ENCODE results near the gene ZNF436.

ZNF436 gene

DNA sequence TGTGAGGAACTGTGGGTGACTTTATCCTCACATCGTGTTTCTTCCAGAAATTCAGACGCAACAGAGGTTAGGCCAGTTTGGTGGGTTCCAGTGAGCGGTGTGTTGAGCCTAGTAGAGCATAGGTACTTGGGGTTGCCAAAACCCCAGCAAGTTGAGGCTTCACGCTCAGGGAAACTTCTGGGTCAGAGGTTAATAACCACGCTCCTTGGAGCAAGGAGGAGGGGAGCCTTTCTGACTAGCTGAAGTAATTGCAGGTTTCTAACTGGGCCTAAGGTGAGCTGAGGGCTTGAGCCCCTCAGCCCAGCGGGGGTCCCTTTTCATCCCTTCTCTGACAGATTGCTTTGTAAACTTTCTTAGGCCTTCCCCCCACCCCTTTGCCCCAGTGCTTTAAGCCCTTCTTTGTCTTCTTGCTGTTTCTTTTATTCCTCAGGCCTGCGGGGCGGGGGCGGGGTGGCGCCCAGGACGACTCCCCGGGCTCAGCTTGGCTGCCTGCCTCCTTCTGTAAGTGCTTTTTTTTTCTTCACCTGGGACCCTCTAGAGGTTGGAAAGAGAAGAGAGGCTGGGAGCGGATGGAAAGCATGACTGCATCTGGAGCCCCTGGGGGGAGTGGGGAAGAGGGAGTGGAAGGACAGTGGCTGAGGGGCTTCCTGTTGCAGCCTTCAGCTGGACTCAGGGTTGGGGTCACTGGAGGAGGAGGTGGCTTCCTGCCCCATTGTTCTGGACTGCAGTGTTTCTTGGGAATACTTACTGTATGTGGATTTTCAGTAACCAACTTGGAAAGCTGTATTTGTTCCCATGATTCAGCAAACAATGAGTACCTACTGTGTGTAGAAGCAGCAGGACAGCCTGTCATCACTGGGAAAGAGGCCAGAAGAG lies 1.3 kb upstream of the ZNF436 start:
- no peak for FAIRE-seq
- DNase-seq (ENCODE audit: insufficient read length, low spot score) = no peak
- TF ChIP-seq, protein P1, sequence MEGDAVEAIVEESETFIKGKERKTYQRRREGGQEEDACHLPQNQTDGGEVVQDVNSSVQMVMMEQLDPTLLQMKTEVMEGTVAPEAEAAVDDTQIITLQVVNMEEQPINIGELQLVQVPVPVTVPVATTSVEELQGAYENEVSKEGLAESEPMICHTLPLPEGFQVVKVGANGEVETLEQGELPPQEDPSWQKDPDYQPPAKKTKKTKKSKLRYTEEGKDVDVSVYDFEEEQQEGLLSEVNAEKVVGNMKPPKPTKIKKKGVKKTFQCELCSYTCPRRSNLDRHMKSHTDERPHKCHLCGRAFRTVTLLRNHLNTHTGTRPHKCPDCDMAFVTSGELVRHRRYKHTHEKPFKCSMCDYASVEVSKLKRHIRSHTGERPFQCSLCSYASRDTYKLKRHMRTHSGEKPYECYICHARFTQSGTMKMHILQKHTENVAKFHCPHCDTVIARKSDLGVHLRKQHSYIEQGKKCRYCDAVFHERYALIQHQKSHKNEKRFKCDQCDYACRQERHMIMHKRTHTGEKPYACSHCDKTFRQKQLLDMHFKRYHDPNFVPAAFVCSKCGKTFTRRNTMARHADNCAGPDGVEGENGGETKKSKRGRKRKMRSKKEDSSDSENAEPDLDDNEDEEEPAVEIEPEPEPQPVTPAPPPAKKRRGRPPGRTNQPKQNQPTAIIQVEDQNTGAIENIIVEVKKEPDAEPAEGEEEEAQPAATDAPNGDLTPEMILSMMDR (IDR thresholded peaks at IDR 0.05; ENCODE audit: insufficient read depth, missing control alignments) = peak; percentile 10

DNA sequence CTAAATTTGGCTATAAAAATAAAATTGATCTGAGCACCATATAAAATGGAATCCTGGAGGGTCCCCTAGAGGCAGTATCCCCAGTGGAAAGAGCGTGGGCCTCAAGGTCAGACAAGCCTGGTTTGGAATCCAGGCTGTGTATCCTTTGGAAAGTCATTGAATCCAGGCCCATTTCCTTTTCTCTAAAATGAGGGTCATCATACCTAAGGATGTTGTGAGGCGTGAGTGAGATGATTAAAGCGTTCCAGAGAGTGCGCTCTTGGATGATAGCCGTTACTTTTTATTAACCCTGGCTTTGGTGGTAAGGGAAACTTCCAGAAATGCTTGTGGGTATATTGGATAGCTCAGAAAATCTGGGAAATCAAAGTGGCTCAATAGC lies 683 bp upstream of the ZNF436 start:
- no peak for FAIRE-seq

DNA sequence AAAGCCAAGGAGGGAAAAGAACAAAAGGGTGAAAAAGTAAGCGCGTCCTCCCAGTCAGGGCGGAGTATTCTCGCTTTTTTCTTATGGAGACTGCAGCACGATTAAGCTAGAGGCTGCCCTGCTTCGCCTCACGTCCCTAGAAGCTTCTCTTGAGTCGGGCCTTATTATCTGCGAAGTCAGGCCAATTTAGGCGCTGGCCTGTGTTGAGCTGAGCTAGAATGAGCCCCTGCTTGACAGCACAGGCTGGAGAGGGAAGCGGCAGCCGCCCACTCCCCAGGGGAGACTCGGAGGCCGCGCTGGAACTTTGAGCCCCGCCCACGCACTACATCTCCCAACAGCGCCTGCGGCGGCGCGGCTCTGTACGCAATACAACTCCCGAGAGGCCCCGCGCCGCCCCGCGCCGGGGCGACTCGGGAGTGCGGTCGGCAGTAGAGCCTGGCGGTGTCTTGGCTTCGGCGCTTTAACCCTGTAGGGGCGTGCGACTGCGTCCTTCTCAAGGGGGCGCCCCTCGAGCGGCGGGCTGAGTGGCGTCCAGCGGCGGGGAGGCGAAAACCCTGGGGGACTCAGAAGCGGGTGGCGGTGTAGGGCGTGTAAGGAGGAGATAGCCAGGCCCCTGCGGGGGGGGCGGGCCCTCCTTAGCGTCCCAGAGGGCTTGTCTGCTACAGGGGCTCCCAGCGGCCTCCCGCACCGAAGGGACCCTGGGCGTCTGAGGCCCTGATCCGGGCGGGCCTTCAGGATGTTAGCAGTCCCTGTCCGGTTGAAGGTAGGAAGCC lies 888 bp downstream of the ZNF436 start:
- TF ChIP-seq, protein P1 (IDR thresholded peaks at IDR 0.05; ENCODE audit: insufficient read depth, missing control alignments) = peak; percentile 16
- no peak for FAIRE-seq

More for the DNA sequence above, 683 bp upstream of the ZNF436 start:
- DNase-seq (ENCODE audit: insufficient read length, low spot score) = no peak
- TF ChIP-seq, protein P1 (IDR thresholded peaks at IDR 0.05; ENCODE audit: insufficient read depth, missing control alignments) = no peak

DNA sequence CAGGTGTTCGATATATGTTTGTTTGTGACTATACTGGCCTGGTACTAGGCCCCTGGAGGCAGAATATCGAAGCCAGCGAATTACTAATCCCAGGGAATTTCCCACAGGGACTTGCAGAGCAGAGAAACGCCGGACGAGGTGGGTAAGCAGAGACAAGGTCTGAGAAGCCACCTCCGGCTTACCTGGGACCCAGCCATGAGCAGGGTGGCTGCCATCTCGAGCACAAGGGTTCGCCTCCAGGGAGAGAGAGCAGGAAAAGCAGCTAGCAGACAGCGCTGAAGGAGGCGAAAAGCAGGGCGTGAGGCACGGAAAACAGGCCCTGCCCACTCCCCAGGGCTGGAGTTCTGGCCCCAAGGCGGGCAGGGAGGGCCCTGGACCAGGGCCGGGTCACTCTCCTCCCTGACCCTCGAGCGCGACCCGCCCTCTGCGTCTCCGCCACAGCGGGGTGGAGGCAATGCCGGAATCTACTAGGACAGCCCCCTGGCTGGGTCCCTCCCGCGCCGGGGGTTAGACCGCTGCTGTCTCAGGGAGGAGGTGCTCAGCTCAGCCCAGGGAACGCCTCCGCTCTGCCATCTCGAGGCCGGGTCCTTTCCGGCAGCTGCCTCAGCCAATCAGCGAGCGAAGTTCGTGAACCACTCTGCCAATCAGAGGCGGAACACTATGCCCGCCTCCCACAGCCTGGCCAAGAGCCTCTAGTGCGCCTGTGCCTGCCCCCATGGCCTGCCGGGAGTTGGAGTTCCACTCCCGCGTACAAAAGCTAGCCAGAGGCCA lies 1.7 kb downstream of the ZNF436 start:
- TF ChIP-seq, protein P1 (IDR thresholded peaks at IDR 0.05; ENCODE audit: insufficient read depth, missing control alignments) = no peak
- FAIRE-seq = no peak
- peak; percentile 58 for DNase-seq (ENCODE audit: insufficient read length, low spot score)

More for the DNA sequence above, 888 bp downstream of the ZNF436 start:
- no peak for DNase-seq (ENCODE audit: insufficient read length, low spot score)

DNA sequence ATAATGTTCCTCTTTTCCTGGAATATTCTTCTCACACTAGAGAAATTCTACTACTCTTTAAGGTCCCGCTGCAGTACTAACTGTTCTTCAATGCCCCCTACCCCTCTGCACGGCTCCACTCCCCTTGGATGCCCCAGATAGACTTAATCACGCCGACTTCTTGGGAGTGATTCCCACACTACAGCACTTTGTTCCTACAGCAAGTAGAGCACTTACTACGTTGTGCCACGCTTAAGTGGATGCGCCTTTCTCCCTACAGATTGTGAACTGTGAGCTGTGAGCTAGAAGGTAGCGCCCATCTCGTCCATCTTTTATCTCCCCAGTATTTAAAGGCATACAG lies 2.2 kb downstream of the ZNF436 start:
- DNase-seq (ENCODE audit: insufficient read length, low spot score) (no peak), FAIRE-seq (no peak)
- TF ChIP-seq, protein P1 (IDR thresholded peaks at IDR 0.05; ENCODE audit: insufficient read depth, missing control alignments) = no peak

DNA sequence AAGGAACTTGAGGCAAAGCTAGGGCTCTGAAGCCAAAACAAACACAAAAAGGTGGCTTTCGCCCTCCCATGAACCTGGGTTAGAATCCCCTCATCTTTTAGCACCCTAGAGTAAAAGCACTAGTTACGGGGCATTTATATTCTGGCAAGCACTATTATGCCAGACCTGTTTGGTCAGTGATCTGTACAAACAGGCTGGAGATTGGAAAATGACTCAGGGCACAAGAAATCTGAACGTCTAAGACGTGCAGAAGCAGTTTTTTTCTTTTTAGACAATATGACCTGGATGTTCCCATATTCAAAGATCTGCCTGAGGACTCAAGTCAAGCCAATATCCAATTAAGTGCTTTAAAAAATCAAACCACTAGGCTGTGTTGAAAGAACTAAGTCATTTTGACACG lies 3.0 kb downstream of the ZNF436 start:
- no peak for DNase-seq (ENCODE audit: insufficient read length, low spot score)
- TF ChIP-seq, protein P1 (IDR thresholded peaks at IDR 0.05; ENCODE audit: insufficient read depth, missing control alignments) = no peak
- no peak for FAIRE-seq

Measured in D721Med (cell line).